HepG2 (cell line): ENCODE measurements around the gene CACNA2D1. TPM values are rescaled to one million over a fixed set of nuclear protein-coding genes. Genes with fewer than 3 reads are reported as not detected.

Experiments used
- ATAC-seq: fragments of 200-7000 bp; cut with Tn5 transposase; 3 replicates; pipeline ENCODE4 v1.9.1; 2020; ENCODE audit warnings: mild to moderate bottlenecking, moderate library complexity
- BruUV-seq: library from RNA; stranded (reverse); fragments of 400-500 nt; replicated peaks from 2 replicates; lab custom pipeline; 2021; lab: Mats Ljungman, UMichigan
- CTCF ChIA-PET: fragments of 300-600 bp; formaldehyde crosslinking; extraction: SDS; loops from one replicate; lab custom pipeline; 2021; ENCODE audit warnings: low total read pairs, inconsistent platforms, low intra/inter-chr PET ratio; lab: Yijun Ruan, JAX
- POLR2A ChIA-PET: fragments of 350-600 bp; sonication (Branson Sonifier 250); formaldehyde crosslinking; loops from one replicate; lab custom pipeline; 2020; ENCODE audit warnings: antibody characterized with exemption, inconsistent platforms; lab: Yijun Ruan, JAX
- DNase-seq: peaks from one replicate; pipeline ENCODE4 v3.0.0-alpha.2; 2015; ENCODE audit warnings: low spot score
- FAIRE-seq: peaks from 3 replicates; lab custom pipeline; 2011; peaks lifted over from hg19 to GRCh38; lab: Jason Lieb, UNC
- H2AFZ ChIP-seq: one replicate; pipeline ENCODE4 v1.6.1; 2011; ENCODE audit warnings: low read length, inconsistent platforms
- H3K27ac ChIP-seq: fragments of 300-600 bp; 3 replicates; pipeline ENCODE4 v1.8.0; 2011; ENCODE audit warnings: mixed run types, mild to moderate bottlenecking, mixed read lengths, low read length, inconsistent platforms; ENCODE audit not compliant: insufficient read depth; ENCODE audit errors: extremely low read length
- H3K27me3 ChIP-seq, 2 experiments: fragments of 200-600 bp in 1 of 2; 2 replicates in 1 of 2; 3 replicates in 1 of 2; pipeline versions ENCODE4 v1.6.0 to v1.8.0; 2011; ENCODE audit warnings: low read length in 2 of 2, mild to moderate bottlenecking in 2 of 2, moderate library complexity in 2 of 2, inconsistent platforms in 1 of 2; ENCODE audit not compliant: insufficient read depth in 2 of 2, control insufficient read depth in 1 of 2
- H3K36me3 ChIP-seq, 2 experiments: fragments of 200-600 bp in 1 of 2; replicated peaks in 1 of 2; 2 replicates in 1 of 2; 3 replicates in 1 of 2; pipeline versions ENCODE4 v1.5.1 to v1.8.0; 2011; ENCODE audit warnings: low read length in 2 of 2, inconsistent platforms in 1 of 2; ENCODE audit not compliant: insufficient read depth in 2 of 2, control insufficient read depth in 1 of 2
- H3K4me1 ChIP-seq: 2 replicates; pipeline ENCODE4 v1.5.1; 2012; ENCODE audit warnings: low read length, inconsistent platforms; ENCODE audit not compliant: insufficient read depth
- H3K4me2 ChIP-seq: 2 replicates; pipeline ENCODE4 v1.6.0; 2011; ENCODE audit warnings: low read depth, low read length, inconsistent platforms
- H3K4me3 ChIP-seq, 3 experiments: fragments of 200-600 bp in 1 of 3; sonication (generic), shearing (Covaris generic) in 1 of 3; replicated peaks in 1 of 3; 2 replicates each; pipeline ENCODE4 v1.5.1; 2011 to 2016; ENCODE audit warnings: low read length in 3 of 3, inconsistent platforms in 2 of 3, low read depth in 2 of 3, mild to moderate bottlenecking in 2 of 3, control low read depth in 1 of 3, mixed read lengths in 1 of 3; ENCODE audit not compliant: insufficient read depth in 1 of 3
- H3K79me2 ChIP-seq: one replicate; pipeline ENCODE4 v1.6.1; 2011; ENCODE audit warnings: low read length, inconsistent platforms; ENCODE audit not compliant: insufficient read depth
- H3K9ac ChIP-seq: 2 replicates; pipeline ENCODE4 v1.6.0; 2011; ENCODE audit warnings: mild to moderate bottlenecking, low read depth, low read length, inconsistent platforms; ENCODE audit not compliant: insufficient read depth
- H3K9me3 ChIP-seq: 2 replicates; pipeline ENCODE4 v1.5.1; 2012; ENCODE audit warnings: mild to moderate bottlenecking, low read length
- H4K20me1 ChIP-seq: 2 replicates; pipeline ENCODE4 v1.6.0; 2011; ENCODE audit warnings: inconsistent platforms, mild to moderate bottlenecking, low read length, moderate library complexity; ENCODE audit not compliant: insufficient read depth
- AHR ChIP-seq: IDR thresholded peaks from 2 replicates; pipeline ENCODE4 v1.6.1; 2018; ENCODE audit warnings: missing genetic modification reagents, missing compliant biosample characterization
- ARNT2 ChIP-seq: sonication (generic); formaldehyde crosslinking; IDR thresholded peaks from 2 replicates; pipeline ENCODE4 v1.8.0; 2022; ENCODE audit warnings: mild to moderate bottlenecking, low read depth, missing genetic modification reagents, moderate library complexity
- CAMTA2 ChIP-seq: sonication (generic); formaldehyde crosslinking; IDR thresholded peaks from 2 replicates; pipeline ENCODE4 v1.4.0; 2020; ENCODE audit warnings: mild to moderate bottlenecking, missing genetic modification reagents, borderline replicate concordance
- JUND ChIP-seq: sonication (generic); formaldehyde crosslinking; IDR thresholded peaks from 2 replicates; pipeline ENCODE4 v1.8.0; 2022; ENCODE audit warnings: mild to moderate bottlenecking, missing genetic modification reagents
- MEF2D ChIP-seq: sonication (generic); formaldehyde crosslinking; IDR thresholded peaks from 2 replicates; pipeline ENCODE4 v1.5.1; 2020; ENCODE audit warnings: mild to moderate bottlenecking, missing genetic modification reagents
- ZFP41 ChIP-seq: sonication (generic); formaldehyde crosslinking; IDR thresholded peaks from 2 replicates; pipeline ENCODE4 v1.4.0; 2020; ENCODE audit warnings: mild to moderate bottlenecking, missing genetic modification reagents, borderline replicate concordance
- ZNF570 ChIP-seq: sonication (generic); formaldehyde crosslinking; IDR thresholded peaks from 2 replicates; pipeline ENCODE4 v1.4.0; 2020; ENCODE audit warnings: mild to moderate bottlenecking, missing genetic modification reagents, borderline replicate concordance
- ZNF598 ChIP-seq: sonication (generic); formaldehyde crosslinking; IDR thresholded peaks from 2 replicates; pipeline ENCODE4 v1.5.1; 2020; ENCODE audit warnings: mild to moderate bottlenecking, missing genetic modification reagents, borderline replicate concordance
- ZNF703 ChIP-seq: sonication (generic); formaldehyde crosslinking; IDR thresholded peaks from 2 replicates; pipeline ENCODE4 v1.5.1; 2020; ENCODE audit warnings: missing genetic modification reagents, mild to moderate bottlenecking, moderate library complexity, borderline replicate concordance
- WGBS: methylation state at CpG from one replicate; pipeline ENCODE4 v1.1.6; 2017; ENCODE audit warnings: low lambda C conversion rate; 5-methylcytosine and 5-hydroxymethylcytosine counted together
- in situ Hi-C: cut with HindIII; loops from 2 replicates; pipeline ENCODE4 v1.10.0; 2017; ENCODE audit warnings: low pct_unique_long_range_greater_than_20kb; ENCODE audit not compliant: extremely low pct_ligation_motif_present
- intact Hi-C: fragments of 100-400 bp; cut with micrococcal nuclease; formaldehyde crosslinking; loops from one replicate; pipeline ENCODE4 v1.10.0; 2022; ENCODE audit not compliant: unreplicated experiment
- polyA plus RNA-seq, 8 experiments: library from polyadenylated mRNA; depleted of rRNA in 3 of 8; stranded (reverse) in 7 of 8; unstranded in 1 of 8; fragments of >200 nt; fragmentation: Illumina TruSeq in 4 of 8; extraction: Trizol in 4 of 8; gene quantifications; 2 replicates each; pipeline versions ENCODE4 v1.2.1 to v1.2.3, GENCODE V29; 2011 to 2016; ENCODE audit warnings: low read depth in 4 of 8, missing spikeins in 1 of 8, mixed read lengths in 1 of 8; ENCODE audit not compliant: insufficient read depth in 1 of 8
- total RNA-seq, 5 experiments: library from RNA; depleted of rRNA; stranded (reverse); fragments of >200 nt; fragmentation: Illumina TruSeq; extraction: Trizol; gene quantifications; 2 replicates each; pipeline ENCODE4 v1.2.3, GENCODE V29; 2016; ENCODE audit warnings: low read depth in 1 of 5
- TF ChIP-seq, protein P1 (sequence below): sonication (generic); formaldehyde crosslinking; IDR thresholded peaks from 2 replicates; pipeline ENCODE4 v1.5.1; 2020; ENCODE audit warnings: mild to moderate bottlenecking, missing genetic modification reagents, borderline replicate concordance
- TF ChIP-seq, protein P2 (sequence below): sonication (generic); formaldehyde crosslinking; IDR thresholded peaks from 2 replicates; pipeline ENCODE4 v1.8.1; 2023; ENCODE audit warnings: mild to moderate bottlenecking, inconsistent platforms, moderate library complexity, missing genetic modification reagents, borderline replicate concordance
- TF ChIP-seq, protein P3 (sequence below): sonication (generic); formaldehyde crosslinking; IDR thresholded peaks from 2 replicates; pipeline ENCODE4 v1.4.0; 2020; ENCODE audit warnings: mild to moderate bottlenecking, missing genetic modification reagents
- TF ChIP-seq, protein P4 (sequence below): sonication (generic); formaldehyde crosslinking; IDR thresholded peaks from 2 replicates; pipeline ENCODE4 v1.4.0; 2020; ENCODE audit warnings: low read depth, missing genetic modification reagents

Gene CACNA2D1
- total and polyA plus RNA-seq, 2 of the 13 experiments (the other 11 are each of a cell fraction or from before 2014, with no cell fraction given) = not detected

DNA sequence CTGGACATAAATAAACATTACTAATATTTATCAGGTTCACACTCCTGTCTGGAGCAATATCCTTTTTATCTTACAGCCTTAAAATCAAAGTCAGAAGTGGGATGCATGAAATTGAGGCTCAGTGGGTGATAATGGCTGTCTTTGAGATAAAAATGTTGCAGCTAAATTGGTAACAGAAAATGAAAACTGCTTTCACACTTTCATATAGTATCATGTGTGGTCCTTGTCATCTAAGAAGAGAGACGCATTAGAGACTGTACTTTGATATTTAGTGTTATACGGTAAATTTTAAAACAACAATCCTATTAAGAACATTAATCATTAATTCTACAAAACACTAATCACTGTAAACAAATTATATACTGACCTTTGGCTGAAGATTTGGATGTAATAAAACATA is 438.5 kb downstream of the CACNA2D1 start:
- Histone ChIP-seq H3K79me2 (no peaks in the 10 kb centered on the region), H3K27me3 (no peaks in the 10 kb centered on the region), H4K20me1 (no peaks in the 10 kb centered on the region), H2AFZ (no peak overlapping the region), H3K9me3 (no peaks in the 10 kb centered on the region), H3K27ac (no peak overlapping the region), H3K4me3 (no peak overlapping the region), H3K4me1 (no peaks in the 10 kb centered on the region), H3K4me2 (no peak overlapping the region), H3K9ac (no peak overlapping the region), H3K36me3 (no peaks in the 10 kb centered on the region)
- no TSS peak for BruUV-seq
- in situ Hi-C loops (no loop called here), intact Hi-C loops (no loop called here)
- WGBS = 61% methylated on average over 2 of the region's 2 CpGs
- POLR2A ChIA-PET = no interaction called here
- FAIRE-seq = no peak
- DNase-seq = no peak
- ATAC-seq = no peak
- CTCF ChIA-PET = no interaction called here
- TF ChIP-seq CAMTA2 (CRISPR knock-in tag) = no peak
- no peak for TF ChIP-seq MEF2D (CRISPR knock-in tag)
- no peak for TF ChIP-seq ZFP41
- no peak for TF ChIP-seq ARNT2 (CRISPR knock-in tag)
- no peak for TF ChIP-seq ZNF703 (CRISPR knock-in tag)
- TF ChIP-seq, protein P1, sequence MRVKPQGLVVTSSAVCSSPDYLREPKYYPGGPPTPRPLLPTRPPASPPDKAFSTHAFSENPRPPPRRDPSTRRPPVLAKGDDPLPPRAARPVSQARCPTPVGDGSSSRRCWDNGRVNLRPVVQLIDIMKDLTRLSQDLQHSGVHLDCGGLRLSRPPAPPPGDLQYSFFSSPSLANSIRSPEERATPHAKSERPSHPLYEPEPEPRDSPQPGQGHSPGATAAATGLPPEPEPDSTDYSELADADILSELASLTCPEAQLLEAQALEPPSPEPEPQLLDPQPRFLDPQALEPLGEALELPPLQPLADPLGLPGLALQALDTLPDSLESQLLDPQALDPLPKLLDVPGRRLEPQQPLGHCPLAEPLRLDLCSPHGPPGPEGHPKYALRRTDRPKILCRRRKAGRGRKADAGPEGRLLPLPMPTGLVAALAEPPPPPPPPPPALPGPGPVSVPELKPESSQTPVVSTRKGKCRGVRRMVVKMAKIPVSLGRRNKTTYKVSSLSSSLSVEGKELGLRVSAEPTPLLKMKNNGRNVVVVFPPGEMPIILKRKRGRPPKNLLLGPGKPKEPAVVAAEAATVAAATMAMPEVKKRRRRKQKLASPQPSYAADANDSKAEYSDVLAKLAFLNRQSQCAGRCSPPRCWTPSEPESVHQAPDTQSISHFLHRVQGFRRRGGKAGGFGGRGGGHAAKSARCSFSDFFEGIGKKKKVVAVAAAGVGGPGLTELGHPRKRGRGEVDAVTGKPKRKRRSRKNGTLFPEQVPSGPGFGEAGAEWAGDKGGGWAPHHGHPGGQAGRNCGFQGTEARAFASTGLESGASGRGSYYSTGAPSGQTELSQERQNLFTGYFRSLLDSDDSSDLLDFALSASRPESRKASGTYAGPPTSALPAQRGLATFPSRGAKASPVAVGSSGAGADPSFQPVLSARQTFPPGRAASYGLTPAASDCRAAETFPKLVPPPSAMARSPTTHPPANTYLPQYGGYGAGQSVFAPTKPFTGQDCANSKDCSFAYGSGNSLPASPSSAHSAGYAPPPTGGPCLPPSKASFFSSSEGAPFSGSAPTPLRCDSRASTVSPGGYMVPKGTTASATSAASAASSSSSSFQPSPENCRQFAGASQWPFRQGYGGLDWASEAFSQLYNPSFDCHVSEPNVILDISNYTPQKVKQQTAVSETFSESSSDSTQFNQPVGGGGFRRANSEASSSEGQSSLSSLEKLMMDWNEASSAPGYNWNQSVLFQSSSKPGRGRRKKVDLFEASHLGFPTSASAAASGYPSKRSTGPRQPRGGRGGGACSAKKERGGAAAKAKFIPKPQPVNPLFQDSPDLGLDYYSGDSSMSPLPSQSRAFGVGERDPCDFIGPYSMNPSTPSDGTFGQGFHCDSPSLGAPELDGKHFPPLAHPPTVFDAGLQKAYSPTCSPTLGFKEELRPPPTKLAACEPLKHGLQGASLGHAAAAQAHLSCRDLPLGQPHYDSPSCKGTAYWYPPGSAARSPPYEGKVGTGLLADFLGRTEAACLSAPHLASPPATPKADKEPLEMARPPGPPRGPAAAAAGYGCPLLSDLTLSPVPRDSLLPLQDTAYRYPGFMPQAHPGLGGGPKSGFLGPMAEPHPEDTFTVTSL (CRISPR knock-in tag) = no peak
- TF ChIP-seq JUND (CRISPR knock-in tag) = no peak
- TF ChIP-seq, protein P2, sequence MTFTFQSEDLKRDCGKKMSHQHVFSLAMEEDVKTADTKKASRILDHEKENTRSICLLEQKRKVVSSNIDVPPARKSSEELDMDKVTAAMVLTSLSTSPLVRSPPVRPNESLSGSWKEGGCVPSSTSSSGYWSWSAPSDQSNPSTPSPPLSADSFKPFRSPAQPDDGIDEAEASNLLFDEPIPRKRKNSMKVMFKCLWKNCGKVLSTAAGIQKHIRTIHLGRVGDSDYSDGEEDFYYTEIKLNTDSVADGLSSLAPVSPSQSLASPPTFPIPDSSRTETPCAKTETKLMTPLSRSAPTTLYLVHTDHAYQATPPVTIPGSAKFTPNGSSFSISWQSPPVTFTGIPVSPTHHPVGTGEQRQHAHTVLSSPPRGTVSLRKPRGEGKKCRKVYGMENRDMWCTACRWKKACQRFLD (CRISPR knock-in tag) = no peak
- TF ChIP-seq, protein P3, sequence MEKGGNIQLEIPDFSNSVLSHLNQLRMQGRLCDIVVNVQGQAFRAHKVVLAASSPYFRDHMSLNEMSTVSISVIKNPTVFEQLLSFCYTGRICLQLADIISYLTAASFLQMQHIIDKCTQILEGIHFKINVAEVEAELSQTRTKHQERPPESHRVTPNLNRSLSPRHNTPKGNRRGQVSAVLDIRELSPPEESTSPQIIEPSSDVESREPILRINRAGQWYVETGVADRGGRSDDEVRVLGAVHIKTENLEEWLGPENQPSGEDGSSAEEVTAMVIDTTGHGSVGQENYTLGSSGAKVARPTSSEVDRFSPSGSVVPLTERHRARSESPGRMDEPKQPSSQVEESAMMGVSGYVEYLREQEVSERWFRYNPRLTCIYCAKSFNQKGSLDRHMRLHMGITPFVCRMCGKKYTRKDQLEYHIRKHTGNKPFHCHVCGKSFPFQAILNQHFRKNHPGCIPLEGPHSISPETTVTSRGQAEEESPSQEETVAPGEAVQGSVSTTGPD = no peak
- TF ChIP-seq ZNF598 (CRISPR knock-in tag) = no peak
- TF ChIP-seq ZNF570 (CRISPR knock-in tag) = no peak
- no peak for TF ChIP-seq AHR (CRISPR knock-in tag)
- TF ChIP-seq, protein P4, sequence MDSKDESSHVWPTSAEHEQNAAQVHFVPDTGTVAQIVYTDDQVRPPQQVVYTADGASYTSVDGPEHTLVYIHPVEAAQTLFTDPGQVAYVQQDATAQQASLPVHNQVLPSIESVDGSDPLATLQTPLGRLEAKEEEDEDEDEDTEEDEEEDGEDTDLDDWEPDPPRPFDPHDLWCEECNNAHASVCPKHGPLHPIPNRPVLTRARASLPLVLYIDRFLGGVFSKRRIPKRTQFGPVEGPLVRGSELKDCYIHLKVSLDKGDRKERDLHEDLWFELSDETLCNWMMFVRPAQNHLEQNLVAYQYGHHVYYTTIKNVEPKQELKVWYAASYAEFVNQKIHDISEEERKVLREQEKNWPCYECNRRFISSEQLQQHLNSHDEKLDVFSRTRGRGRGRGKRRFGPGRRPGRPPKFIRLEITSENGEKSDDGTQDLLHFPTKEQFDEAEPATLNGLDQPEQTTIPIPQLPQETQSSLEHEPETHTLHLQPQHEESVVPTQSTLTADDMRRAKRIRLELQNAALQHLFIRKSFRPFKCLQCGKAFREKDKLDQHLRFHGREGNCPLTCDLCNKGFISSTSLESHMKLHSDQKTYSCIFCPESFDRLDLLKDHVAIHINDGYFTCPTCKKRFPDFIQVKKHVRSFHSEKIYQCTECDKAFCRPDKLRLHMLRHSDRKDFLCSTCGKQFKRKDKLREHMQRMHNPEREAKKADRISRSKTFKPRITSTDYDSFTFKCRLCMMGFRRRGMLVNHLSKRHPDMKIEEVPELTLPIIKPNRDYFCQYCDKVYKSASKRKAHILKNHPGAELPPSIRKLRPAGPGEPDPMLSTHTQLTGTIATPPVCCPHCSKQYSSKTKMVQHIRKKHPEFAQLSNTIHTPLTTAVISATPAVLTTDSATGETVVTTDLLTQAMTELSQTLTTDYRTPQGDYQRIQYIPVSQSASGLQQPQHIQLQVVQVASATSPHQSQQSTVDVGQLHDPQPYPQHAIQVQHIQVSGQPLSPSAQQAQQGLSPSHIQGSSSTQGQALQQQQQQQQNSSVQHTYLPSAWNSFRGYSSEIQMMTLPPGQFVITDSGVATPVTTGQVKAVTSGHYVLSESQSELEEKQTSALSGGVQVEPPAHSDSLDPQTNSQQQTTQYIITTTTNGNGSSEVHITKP = no peak
